ENCODE results near the gene TCAP. TPM values are rescaled to one million over a fixed set of nuclear protein-coding genes. Genes with fewer than 3 reads are reported as not detected.

Gene TCAP
- total RNA-seq, 1 donor from 2014 or later: 2.3 TPM

DNA sequence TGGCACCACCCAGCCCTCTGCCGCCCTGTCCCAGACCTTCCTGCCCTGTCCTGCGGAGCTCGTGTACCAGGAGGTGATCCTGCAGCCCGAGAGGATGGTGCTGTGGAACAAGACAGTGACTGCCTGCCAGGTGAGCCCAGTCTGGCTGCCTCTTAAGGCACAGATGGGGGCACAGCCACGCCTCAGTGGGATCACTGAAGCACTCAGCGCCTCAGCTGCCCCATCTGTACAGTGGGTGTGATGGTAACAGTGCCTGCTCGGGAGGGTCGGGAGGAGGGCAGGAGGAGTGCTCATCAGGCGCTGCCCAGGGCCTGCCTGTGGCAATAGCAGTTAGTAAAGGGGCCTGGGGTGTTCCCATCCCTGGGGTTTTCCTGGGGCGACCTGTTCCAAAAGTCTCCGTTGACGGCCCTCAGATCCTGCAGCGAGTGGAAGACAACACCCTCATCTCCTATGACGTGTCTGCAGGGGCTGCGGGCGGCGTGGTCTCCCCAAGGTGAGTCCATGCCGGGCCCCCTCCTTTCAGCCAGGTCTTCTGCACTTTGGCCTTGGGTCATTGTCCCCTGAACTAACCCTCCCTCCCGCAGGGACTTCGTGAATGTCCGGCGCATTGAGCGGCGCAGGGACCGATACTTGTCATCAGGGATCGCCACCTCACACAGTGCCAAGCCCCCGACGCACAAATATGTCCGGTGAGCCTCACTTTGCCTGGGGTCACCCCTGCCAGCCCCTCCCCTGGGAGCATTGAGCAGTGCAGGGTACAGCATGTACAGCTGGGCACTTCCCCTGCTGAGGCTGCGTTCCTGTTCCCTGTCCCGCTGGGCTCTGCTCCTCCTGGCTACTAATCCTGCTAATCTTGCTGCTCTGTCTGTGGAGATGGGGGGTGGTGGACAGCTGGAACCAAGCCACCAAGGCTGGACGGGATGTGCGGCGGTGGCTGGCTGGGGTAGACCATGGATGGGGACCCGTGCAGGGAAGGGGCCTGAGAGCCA lies 4.5 kb upstream of the TCAP start:
- no peak overlapping the region for H3K27ac Mint-ChIP-seq
- no peak overlapping the region for H3K4me3 Mint-ChIP-seq
- TF ChIP-seq, protein P1, sequence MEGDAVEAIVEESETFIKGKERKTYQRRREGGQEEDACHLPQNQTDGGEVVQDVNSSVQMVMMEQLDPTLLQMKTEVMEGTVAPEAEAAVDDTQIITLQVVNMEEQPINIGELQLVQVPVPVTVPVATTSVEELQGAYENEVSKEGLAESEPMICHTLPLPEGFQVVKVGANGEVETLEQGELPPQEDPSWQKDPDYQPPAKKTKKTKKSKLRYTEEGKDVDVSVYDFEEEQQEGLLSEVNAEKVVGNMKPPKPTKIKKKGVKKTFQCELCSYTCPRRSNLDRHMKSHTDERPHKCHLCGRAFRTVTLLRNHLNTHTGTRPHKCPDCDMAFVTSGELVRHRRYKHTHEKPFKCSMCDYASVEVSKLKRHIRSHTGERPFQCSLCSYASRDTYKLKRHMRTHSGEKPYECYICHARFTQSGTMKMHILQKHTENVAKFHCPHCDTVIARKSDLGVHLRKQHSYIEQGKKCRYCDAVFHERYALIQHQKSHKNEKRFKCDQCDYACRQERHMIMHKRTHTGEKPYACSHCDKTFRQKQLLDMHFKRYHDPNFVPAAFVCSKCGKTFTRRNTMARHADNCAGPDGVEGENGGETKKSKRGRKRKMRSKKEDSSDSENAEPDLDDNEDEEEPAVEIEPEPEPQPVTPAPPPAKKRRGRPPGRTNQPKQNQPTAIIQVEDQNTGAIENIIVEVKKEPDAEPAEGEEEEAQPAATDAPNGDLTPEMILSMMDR (IDR thresholded peaks at IDR 0.05; ENCODE audit: unreplicated experiment): no peak

DNA sequence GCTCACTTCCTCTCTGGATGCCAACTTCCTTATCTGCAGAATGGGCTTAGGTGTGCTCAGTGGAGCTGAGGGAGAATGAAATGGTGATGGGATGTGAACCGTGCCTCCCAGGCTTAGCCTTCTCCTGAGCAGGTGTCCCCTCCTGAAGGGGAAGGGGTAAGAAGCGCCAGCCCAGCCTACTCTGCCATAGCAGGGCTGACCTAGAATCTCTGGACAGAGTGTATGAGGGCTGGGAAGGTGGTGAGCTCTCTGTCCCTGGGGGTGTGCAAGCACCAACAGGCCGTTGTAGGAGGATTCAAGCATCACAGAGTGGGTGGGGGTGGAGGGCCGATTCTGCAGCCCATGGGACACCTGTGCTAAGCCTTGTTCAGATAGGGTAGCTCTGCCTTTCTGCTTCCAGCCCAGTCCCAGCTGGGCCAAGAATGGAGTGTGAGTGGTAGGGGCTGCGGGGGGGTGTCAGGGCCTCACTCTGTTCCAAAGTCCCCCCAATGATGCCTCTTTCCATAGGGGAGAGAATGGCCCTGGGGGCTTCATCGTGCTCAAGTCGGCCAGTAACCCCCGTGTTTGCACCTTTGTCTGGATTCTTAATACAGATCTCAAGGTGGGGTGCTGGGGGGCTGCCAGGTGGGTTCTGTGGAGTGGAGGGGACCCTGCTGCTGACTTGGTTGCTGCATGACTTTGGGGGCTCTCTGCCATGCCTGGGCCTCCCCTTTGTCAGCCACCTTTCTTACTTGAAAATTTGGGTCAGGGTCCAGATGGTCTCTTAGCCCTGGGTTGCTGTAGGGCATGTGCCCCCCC lies 3.2 kb upstream of the TCAP start:
- DNase-seq (ENCODE audit: low spot score in 2 of 2, unreplicated experiment in 2 of 2): no peak
- Mint-ChIP-seq H3K27ac (no peak overlapping the region), H3K4me1 (peaks cover 10% of the 10 kb centered on the region), H3K36me3 (peaks cover 9% of the 10 kb centered on the region), H3K4me3 (no peak overlapping the region), H3K9me3 (no peaks in the 10 kb centered on the region), H3K27me3 (ENCODE audit: low read depth) (peaks cover 24% of the 10 kb centered on the region)
- TF ChIP-seq, protein P1 (IDR thresholded peaks at IDR 0.05; ENCODE audit: unreplicated experiment): no peak

More for the DNA sequence above, 4.5 kb upstream of the TCAP start:
- Mint-ChIP-seq H3K9me3 (no peaks in the 10 kb centered on the region), H3K4me1 (peaks cover 10% of the 10 kb centered on the region), H3K36me3 (peaks cover 10% of the 10 kb centered on the region), H3K27me3 (ENCODE audit: low read depth) (peaks cover 12% of the 10 kb centered on the region)
- no peak for DNase-seq (ENCODE audit: low spot score in 2 of 2, unreplicated experiment in 2 of 2)

DNA sequence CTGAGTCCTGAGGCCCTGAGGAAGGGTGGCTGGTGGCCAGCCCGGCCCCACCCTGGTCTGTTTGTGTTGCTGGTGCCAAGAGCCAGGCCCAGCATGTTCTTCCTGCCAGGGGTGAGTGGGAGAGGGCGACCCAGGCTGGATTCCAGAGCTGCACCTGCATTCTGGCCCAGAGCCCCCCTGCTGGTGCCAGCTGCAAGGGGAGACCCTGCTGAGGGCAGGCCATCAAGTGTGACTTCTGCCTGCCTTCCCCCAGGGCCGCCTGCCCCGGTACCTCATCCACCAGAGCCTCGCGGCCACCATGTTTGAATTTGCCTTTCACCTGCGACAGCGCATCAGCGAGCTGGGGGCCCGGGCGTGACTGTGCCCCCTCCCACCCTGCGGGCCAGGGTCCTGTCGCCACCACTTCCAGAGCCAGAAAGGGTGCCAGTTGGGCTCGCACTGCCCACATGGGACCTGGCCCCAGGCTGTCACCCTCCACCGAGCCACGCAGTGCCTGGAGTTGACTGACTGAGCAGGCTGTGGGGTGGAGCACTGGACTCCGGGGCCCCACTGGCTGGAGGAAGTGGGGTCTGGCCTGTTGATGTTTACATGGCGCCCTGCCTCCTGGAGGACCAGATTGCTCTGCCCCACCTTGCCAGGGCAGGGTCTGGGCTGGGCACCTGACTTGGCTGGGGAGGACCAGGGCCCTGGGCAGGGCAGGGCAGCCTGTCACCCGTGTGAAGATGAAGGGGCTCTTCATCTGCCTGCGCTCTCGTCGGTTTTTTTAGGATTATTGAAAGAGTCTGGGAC lies 2.4 kb upstream of the TCAP start:
- Mint-ChIP-seq H3K27me3 (ENCODE audit: low read depth) (peaks cover 30% of the 10 kb centered on the region), H3K4me3 (no peak overlapping the region), H3K36me3 (peaks cover 8% of the 10 kb centered on the region), H3K27ac (no peak overlapping the region), H3K9me3 (no peaks in the 10 kb centered on the region), H3K4me1 (peaks cover 10% of the 10 kb centered on the region)
- DNase-seq (ENCODE audit: low spot score in 2 of 2, unreplicated experiment in 2 of 2): no peak
- TF ChIP-seq, protein P1 (IDR thresholded peaks at IDR 0.05; ENCODE audit: unreplicated experiment): no peak

DNA sequence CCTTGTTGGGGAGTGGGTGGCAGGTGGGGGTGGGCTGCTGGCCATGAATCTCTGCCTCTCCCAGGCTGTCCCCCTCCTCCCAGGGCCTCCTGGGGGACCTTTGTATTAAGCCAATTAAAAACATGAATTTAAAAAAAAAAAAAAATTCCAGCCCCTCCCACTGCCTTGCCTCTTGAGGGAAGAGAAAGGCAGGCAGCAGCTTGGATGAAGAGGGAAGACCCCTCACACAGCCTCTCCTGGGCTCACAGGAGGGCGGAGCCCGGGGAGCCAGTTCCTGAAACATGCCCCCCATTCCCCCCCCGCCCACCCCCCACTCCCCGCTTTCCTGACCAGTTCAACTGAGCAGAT lies 1.8 kb upstream of the TCAP start:
- H3K36me3 Mint-ChIP-seq: peaks cover 6% of the 10 kb centered on the region

More for the DNA sequence above, 1.8 kb upstream of the TCAP start:
- no peak for DNase-seq (ENCODE audit: low spot score in 2 of 2, unreplicated experiment in 2 of 2)
- H3K27me3 Mint-ChIP-seq (ENCODE audit: low read depth): peaks cover 33% of the 10 kb centered on the region
- H3K27ac Mint-ChIP-seq: no peak overlapping the region
- no peak overlapping the region for H3K4me3 Mint-ChIP-seq
- peaks cover 10% of the 10 kb centered on the region for H3K4me1 Mint-ChIP-seq
- TF ChIP-seq, protein P1 (IDR thresholded peaks at IDR 0.05; ENCODE audit: unreplicated experiment): no peak
- H3K9me3 Mint-ChIP-seq: no peaks in the 10 kb centered on the region

All from mesothelial cell of epicardium (in vitro differentiated cells).